Measurements from ENCODE around the gene FYN. TPM values are rescaled to one million over a fixed set of nuclear protein-coding genes. Genes with fewer than 3 reads are reported as not detected.

Gene FYN
- total RNA-seq, 1 experiment from 2014 or later = 37.8 TPM

- TF ChIP-seq CTCF (IDR thresholded peaks at IDR 0.05; ENCODE audit: unreplicated experiment) = no peak
- intact Hi-C loops (cut with micrococcal nuclease) = no loop called here
- Mint-ChIP-seq H3K36me3 (ENCODE audit: insufficient read depth, unreplicated experiment) (peaks cover 4% of the 10 kb centered on the region), H3K27ac (ENCODE audit: low read depth, unreplicated experiment) (no peak overlapping the region), H3K4me1 (ENCODE audit: insufficient read depth, unreplicated experiment) (peaks cover 9% of the 10 kb centered on the region), H3K27me3 (ENCODE audit: insufficient read depth, unreplicated experiment) (peaks cover 22% of the 10 kb centered on the region), H3K4me3 (ENCODE audit: unreplicated experiment) (no peak overlapping the region), H3K9me3 (ENCODE audit: unreplicated experiment) (no peaks in the 10 kb centered on the region)
- ChIA-PET CTCF (no interaction called here), POLR2A (no interaction called here)
- BruUV-seq (replicated peaks) = no TSS peak
- no peak for DNase-seq (ENCODE audit: unreplicated experiment)
Measured at GRCh38 chr6:111610548-111611172, 262.6 kb downstream of the FYN start.

Other genes with a start within 250 kb of the FYN start
- gene CCN6, start 180.7 kb upstream of the FYN start, total RNA-seq (2022) = not detected in 2 replicates
- 42.9 and 47.7 TPM in 2 replicates for gene TUBE1, start 214.0 kb upstream of the FYN start, total RNA-seq (2022)
- gene FAM229B, start 214.1 kb upstream of the FYN start, total RNA-seq (2022) = 10.8 and 11.3 TPM in 2 replicates